B cell (primary cell): ENCODE measurements around the gene NFIC.

Source experiments
- EZH2 ChIP-seq: IDR thresholded peaks from 2 replicates; pipeline ENCODE4 v1.6.1; 2012; ENCODE audit warnings: borderline replicate concordance, low read depth, mild to moderate bottlenecking, moderate library complexity, low read length; ENCODE audit not compliant: insufficient read depth, poor library complexity, severe bottlenecking
- TF ChIP-seq, protein P1 (sequence below): fragments of 200-600 bp; IDR thresholded peaks from one replicate; pipeline ENCODE4 v1.8.0; 2022; ENCODE audit warnings: antibody characterized with exemption, mild to moderate bottlenecking

DNA sequence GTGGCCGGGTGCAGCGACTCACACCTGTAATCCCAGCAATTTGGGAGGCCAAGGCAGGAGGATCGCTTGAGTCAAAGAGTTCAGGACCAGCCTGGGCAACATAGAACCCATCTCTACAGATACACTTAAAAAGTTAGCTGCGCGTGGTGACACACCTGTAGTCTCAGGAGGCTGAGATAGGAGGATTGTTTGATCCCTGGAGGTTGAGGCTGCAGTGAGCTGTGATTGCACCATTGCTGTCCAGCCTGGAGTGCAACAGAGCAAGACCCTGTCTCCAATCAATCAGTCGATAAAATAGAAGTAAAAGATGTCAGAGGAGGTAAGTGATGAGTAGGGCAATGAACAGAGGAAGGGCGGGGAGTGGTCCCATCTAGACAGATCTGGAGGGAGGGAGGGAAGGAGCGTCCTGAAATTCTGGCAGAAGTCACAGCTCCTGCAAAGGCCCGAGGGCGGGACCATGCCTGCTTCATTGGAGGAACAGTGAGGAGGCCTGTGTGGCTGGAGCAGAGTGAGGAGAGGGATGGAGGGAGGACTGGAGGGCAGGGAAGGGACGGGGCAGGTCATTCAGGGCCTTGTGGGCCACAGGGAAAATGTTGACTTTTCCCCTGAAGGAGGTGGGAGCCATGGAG, 104.2 kb downstream of the NFIC start:
- TF ChIP-seq, protein P1, sequence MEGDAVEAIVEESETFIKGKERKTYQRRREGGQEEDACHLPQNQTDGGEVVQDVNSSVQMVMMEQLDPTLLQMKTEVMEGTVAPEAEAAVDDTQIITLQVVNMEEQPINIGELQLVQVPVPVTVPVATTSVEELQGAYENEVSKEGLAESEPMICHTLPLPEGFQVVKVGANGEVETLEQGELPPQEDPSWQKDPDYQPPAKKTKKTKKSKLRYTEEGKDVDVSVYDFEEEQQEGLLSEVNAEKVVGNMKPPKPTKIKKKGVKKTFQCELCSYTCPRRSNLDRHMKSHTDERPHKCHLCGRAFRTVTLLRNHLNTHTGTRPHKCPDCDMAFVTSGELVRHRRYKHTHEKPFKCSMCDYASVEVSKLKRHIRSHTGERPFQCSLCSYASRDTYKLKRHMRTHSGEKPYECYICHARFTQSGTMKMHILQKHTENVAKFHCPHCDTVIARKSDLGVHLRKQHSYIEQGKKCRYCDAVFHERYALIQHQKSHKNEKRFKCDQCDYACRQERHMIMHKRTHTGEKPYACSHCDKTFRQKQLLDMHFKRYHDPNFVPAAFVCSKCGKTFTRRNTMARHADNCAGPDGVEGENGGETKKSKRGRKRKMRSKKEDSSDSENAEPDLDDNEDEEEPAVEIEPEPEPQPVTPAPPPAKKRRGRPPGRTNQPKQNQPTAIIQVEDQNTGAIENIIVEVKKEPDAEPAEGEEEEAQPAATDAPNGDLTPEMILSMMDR, result no peak
- TF ChIP-seq EZH2, result no peak
